K562 (cell line): ENCODE data around the gene PHKA1. TPM values are rescaled to one million over a fixed set of nuclear protein-coding genes. Genes with fewer than 3 reads are reported as not detected.

Experiments
- ARID3A ChIP-seq: IDR thresholded peaks from 2 replicates; pipeline ENCODE4 v1.6.1; 2012; ENCODE audit warnings: low read depth, low read length, improper control_type of control experiment, borderline replicate concordance
- CHD4 ChIP-seq: fragments of 200-600 bp; sonication (generic); IDR thresholded peaks from 3 replicates; pipeline ENCODE4 v1.6.1; 2012; ENCODE audit warnings: low read depth, mild to moderate bottlenecking, mixed read lengths, low read length, inconsistent platforms; ENCODE audit not compliant: insufficient read depth, insufficient replicate concordance, poor library complexity, severe bottlenecking
- ELF2 ChIP-seq: fragments of 250-450 bp; sonication (Bioruptor Pico); IDR thresholded peaks from 2 replicates; pipeline ENCODE4 v1.5.0; 2021; ENCODE audit warnings: mild to moderate bottlenecking
- ETV6 ChIP-seq, 3 experiments: fragments of 150-350 bp in 1 of 3; sonication (generic) in 1 of 3; formaldehyde crosslinking in 1 of 3; IDR thresholded peaks; 2 replicates each; pipeline versions ENCODE4 v1.6.1 to v1.8.0; 2014 to 2022; ENCODE audit warnings: borderline replicate concordance in 2 of 3, low read depth in 2 of 3, antibody characterized with exemption in 1 of 3, low read length in 1 of 3, mild to moderate bottlenecking in 1 of 3, missing genetic modification reagents in 1 of 3
- FOSL1 ChIP-seq: fragments of 200-800 bp; sonication (Bioruptor generic); conservative IDR thresholded peaks from 2 replicates; pipeline ENCODE4 v1.6.1; 2016; ENCODE audit warnings: missing genetic modification characterization, missing compliant biosample characterization
- FOXK1 ChIP-seq: sonication (generic); formaldehyde crosslinking; IDR thresholded peaks from 2 replicates; pipeline ENCODE4 v1.8.0; 2022; ENCODE audit warnings: missing genetic modification reagents, mild to moderate bottlenecking, borderline replicate concordance
- GTF2F1 ChIP-seq: IDR thresholded peaks from 2 replicates; pipeline ENCODE4 v1.6.1; 2011; ENCODE audit warnings: low read depth, low read length, improper control_type of control experiment
- NUFIP1 ChIP-seq: fragments of 450-650 bp; IDR thresholded peaks from 2 replicates; pipeline ENCODE4 v1.6.1; 2018; ENCODE audit not compliant: partially characterized antibody
- POLR2B ChIP-seq: fragments of 450-650 bp; IDR thresholded peaks from 2 replicates; pipeline ENCODE4 v1.6.1; 2018; ENCODE audit warnings: low read depth; ENCODE audit not compliant: partially characterized antibody
- RBFOX2 ChIP-seq: fragments of 200-400 bp; formaldehyde crosslinking; IDR thresholded peaks from 2 replicates; pipeline ENCODE4 v1.6.1; 2017; ENCODE audit warnings: low read depth, mild to moderate bottlenecking, low read length, moderate library complexity
- RREB1 ChIP-seq: fragments of 250-450 bp; sonication (Bioruptor Pico); IDR thresholded peaks from 2 replicates; pipeline ENCODE4 v1.4.0; 2020
- SMAD1 ChIP-seq: fragments of 150-350 bp; IDR thresholded peaks from 2 replicates; pipeline ENCODE4 v1.6.1; 2014; ENCODE audit warnings: low read length, low read depth; ENCODE audit not compliant: partially characterized antibody
- TEAD2 ChIP-seq: fragments of 450-650 bp; IDR thresholded peaks from 2 replicates; pipeline ENCODE4 v1.6.1; 2016; ENCODE audit warnings: missing genetic modification characterization, control low read depth, missing compliant biosample characterization
- THRAP3 ChIP-seq: fragments of 450-650 bp; IDR thresholded peaks from 2 replicates; pipeline ENCODE4 v1.6.1; 2016; ENCODE audit warnings: mild to moderate bottlenecking, inconsistent platforms, borderline replicate concordance
- THRB ChIP-seq: fragments of 450-650 bp; formaldehyde crosslinking; conservative IDR thresholded peaks from 2 replicates; pipeline ENCODE4 v1.4.0; 2022; ENCODE audit warnings: mild to moderate bottlenecking, missing genetic modification characterization
- ZNF212 ChIP-seq: fragments of 450-650 bp; formaldehyde crosslinking; IDR thresholded peaks from 2 replicates; pipeline ENCODE4 v1.4.0; 2020; ENCODE audit warnings: mild to moderate bottlenecking
- ZNF408 ChIP-seq: fragments of 250-450 bp; sonication (Bioruptor Pico); IDR thresholded peaks from 2 replicates; pipeline ENCODE4 v1.4.0; 2020; ENCODE audit warnings: low read depth, mild to moderate bottlenecking, moderate library complexity
- ZZZ3 ChIP-seq: fragments of 450-650 bp; IDR thresholded peaks from 2 replicates; pipeline ENCODE4 v1.6.1; 2016; ENCODE audit warnings: antibody characterized with exemption, mild to moderate bottlenecking, moderate library complexity
- polyA plus RNA-seq, 8 experiments: library from polyadenylated mRNA; depleted of rRNA in 4 of 8; stranded (reverse) in 5 of 8; unstranded in 3 of 8; fragments of >200 nt; fragmentation: Nextera tagmentation in 2 of 8; fragmentation: Illumina TruSeq in 1 of 8; extraction: Ambion mirVana in 2 of 8; extraction: Trizol in 1 of 8; gene quantifications; 2 replicates each; pipeline versions ENCODE4 v1.2.1 to v1.2.3, GENCODE V29; 2011 to 2014; ENCODE audit warnings: inconsistent platforms in 1 of 8, missing spikeins in 1 of 8
- total RNA-seq, 7 experiments: library from RNA; depleted of rRNA in 6 of 7; stranded (reverse); fragments of >200 nt in 6 of 7; fragmentation: Illumina TruSeq in 2 of 7; extraction: Trizol in 2 of 7; gene quantifications; 2 replicates each; pipeline versions ENCODE4 v1.2.1 to v1.2.3, GENCODE V29; 2011 to 2021; ENCODE audit warnings: low replicate concordance in 1 of 7

PHKA1 gene
- total and polyA plus RNA-seq, 9 of the 15 experiments (the other 6 are each of a cell fraction or from before 2014, with no cell fraction given): 2.4 to 9.6 (median 5.8) TPM

- no peak for TF ChIP-seq RREB1 (CRISPR knock-in tag)
- no peak for TF ChIP-seq SMAD1
- TF ChIP-seq THRB: no peak
- TF ChIP-seq POLR2B: peak; percentile 35
- TF ChIP-seq ZNF212 (CRISPR knock-in tag): no peak
- TF ChIP-seq NUFIP1: no peak
- TF ChIP-seq FOXK1 (CRISPR knock-in tag): no peak
- TF ChIP-seq ETV6 (IDR thresholded peaks at IDR 0.05; ENCODE audit: borderline replicate concordance in 1 of 2, low read depth in 2 of 2, low read length in 1 of 2): no peak
- TF ChIP-seq ETV6 (CRISPR knock-in tag; IDR thresholded peaks at IDR 0.05; ENCODE audit: borderline replicate concordance): no peak
- no peak for TF ChIP-seq ARID3A
- TF ChIP-seq RBFOX2: peak; percentile 56
- no peak for TF ChIP-seq ELF2 (CRISPR knock-in tag)
- TF ChIP-seq TEAD2 (tag): no peak
- TF ChIP-seq ZZZ3: peak; percentile 65; the same call in 1 of the 2 replicates
- TF ChIP-seq ZNF408 (CRISPR knock-in tag): no peak
- TF ChIP-seq FOSL1 (tag): no peak
- TF ChIP-seq GTF2F1: no peak
- TF ChIP-seq CHD4: no peak
- TF ChIP-seq THRAP3: no peak
Observed at GRCh38 chrX:72572248-72573157, 141.6 kb downstream of the PHKA1 start, which contains the start of gene HDAC8 (continued).
